ENCODE data around the gene TIFAB.

Gene TIFAB

GRCh38 chr5:135462304-135462703, 10.2 kb upstream of the TIFAB start:
- H3K4me3 ChIP-seq (ENCODE audit: insufficient read length, low read depth): no peak overlapping the region
- no peak overlapping the region for H3K9ac ChIP-seq (ENCODE audit: insufficient read length, low read depth)
- peaks cover 6% of the 10 kb centered on the region for H3K4me1 ChIP-seq (ENCODE audit: insufficient read depth, insufficient read length)
- no peaks in the 10 kb centered on the region for H3K36me3 ChIP-seq (ENCODE audit: insufficient read depth, insufficient read length, low read length)
- DNase-seq (ENCODE audit: low read depth, low spot score): peak; percentile 67
- no peak for TF ChIP-seq YY1 (IDR thresholded peaks at IDR 0.05; ENCODE audit: insufficient read depth, insufficient read length)
- TF ChIP-seq SUZ12 (IDR thresholded peaks at IDR 0.05; ENCODE audit: extremely low read depth, insufficient read depth, insufficient read length): no peak
- TF ChIP-seq ZNF274 (IDR thresholded peaks at IDR 0.05; ENCODE audit: low read depth, low read length): no peak
- H3K27me3 ChIP-seq (ENCODE audit: insufficient read depth, insufficient read length): peaks cover 66% of the 10 kb centered on the region
- no peaks in the 10 kb centered on the region; the same call in 1 of the 2 replicates for H3K9me3 ChIP-seq (ENCODE audit: insufficient read depth, low read length)

- Histone ChIP-seq H3K9me3 (ENCODE audit: insufficient read depth, low read length) (no peaks in the 10 kb centered on the region; the same call in 1 of the 2 replicates), H3K36me3 (ENCODE audit: insufficient read depth, insufficient read length, low read length) (no peaks in the 10 kb centered on the region), H3K27me3 (ENCODE audit: insufficient read depth, insufficient read length) (peaks cover 59% of the 10 kb centered on the region), H3K4me1 (ENCODE audit: insufficient read depth, insufficient read length) (peaks cover under 1% of the 10 kb centered on the region), H3K4me3 (ENCODE audit: insufficient read length, low read depth) (no peak overlapping the region), H3K9ac (ENCODE audit: insufficient read length, low read depth) (no peak overlapping the region)
- DNase-seq (ENCODE audit: low read depth, low spot score): no peak
- TF ChIP-seq ZNF274 (IDR thresholded peaks at IDR 0.05; ENCODE audit: low read depth, low read length) (no peak), YY1 (IDR thresholded peaks at IDR 0.05; ENCODE audit: insufficient read depth, insufficient read length) (no peak), SUZ12 (IDR thresholded peaks at IDR 0.05; ENCODE audit: extremely low read depth, insufficient read depth, insufficient read length) (no peak)
Observed at GRCh38 chr5:135461481-135462151, 9.5 kb upstream of the TIFAB start.

- DNase-seq (ENCODE audit: low read depth, low spot score): no peak
- TF ChIP-seq ZNF274 (IDR thresholded peaks at IDR 0.05; ENCODE audit: low read depth, low read length) (no peak), SUZ12 (IDR thresholded peaks at IDR 0.05; ENCODE audit: extremely low read depth, insufficient read depth, insufficient read length) (no peak), YY1 (IDR thresholded peaks at IDR 0.05; ENCODE audit: insufficient read depth, insufficient read length) (no peak)
- no peaks in the 10 kb centered on the region for H3K4me1 ChIP-seq (ENCODE audit: insufficient read depth, insufficient read length)
- no peaks in the 10 kb centered on the region for H3K36me3 ChIP-seq (ENCODE audit: insufficient read depth, insufficient read length, low read length)
- H3K4me3 ChIP-seq (ENCODE audit: insufficient read length, low read depth): no peak overlapping the region
- H3K9me3 ChIP-seq (ENCODE audit: insufficient read depth, low read length): no peaks in the 10 kb centered on the region; the same call in 1 of the 2 replicates
- H3K9ac ChIP-seq (ENCODE audit: insufficient read length, low read depth): no peak overlapping the region
- peaks cover 47% of the 10 kb centered on the region for H3K27me3 ChIP-seq (ENCODE audit: insufficient read depth, insufficient read length)
Observed at GRCh38 chr5:135460246-135461033, 8.3 kb upstream of the TIFAB start.

- TF ChIP-seq YY1 (IDR thresholded peaks at IDR 0.05; ENCODE audit: insufficient read depth, insufficient read length) (no peak), ZNF274 (IDR thresholded peaks at IDR 0.05; ENCODE audit: low read depth, low read length) (no peak), SUZ12 (IDR thresholded peaks at IDR 0.05; ENCODE audit: extremely low read depth, insufficient read depth, insufficient read length) (no peak)
- Histone ChIP-seq H3K36me3 (ENCODE audit: insufficient read depth, insufficient read length, low read length) (no peaks in the 10 kb centered on the region), H3K27me3 (ENCODE audit: insufficient read depth, insufficient read length) (peaks cover 32% of the 10 kb centered on the region), H3K9ac (ENCODE audit: insufficient read length, low read depth) (no peak overlapping the region), H3K9me3 (ENCODE audit: insufficient read depth, low read length) (no peaks in the 10 kb centered on the region; the same call in 1 of the 2 replicates), H3K4me3 (ENCODE audit: insufficient read length, low read depth) (no peak overlapping the region), H3K4me1 (ENCODE audit: insufficient read depth, insufficient read length) (no peaks in the 10 kb centered on the region)
- no peak for DNase-seq (ENCODE audit: low read depth, low spot score)
Observed at GRCh38 chr5:135458921-135459331, 6.8 kb upstream of the TIFAB start.

GRCh38 chr5:135458356-135458755, 6.2 kb upstream of the TIFAB start:
- TF ChIP-seq YY1 (IDR thresholded peaks at IDR 0.05; ENCODE audit: insufficient read depth, insufficient read length) (no peak), ZNF274 (IDR thresholded peaks at IDR 0.05; ENCODE audit: low read depth, low read length) (no peak), SUZ12 (IDR thresholded peaks at IDR 0.05; ENCODE audit: extremely low read depth, insufficient read depth, insufficient read length) (no peak)
- Histone ChIP-seq H3K27me3 (ENCODE audit: insufficient read depth, insufficient read length) (peaks cover 26% of the 10 kb centered on the region), H3K4me1 (ENCODE audit: insufficient read depth, insufficient read length) (no peaks in the 10 kb centered on the region), H3K9ac (ENCODE audit: insufficient read length, low read depth) (no peak overlapping the region), H3K4me3 (ENCODE audit: insufficient read length, low read depth) (no peak overlapping the region), H3K9me3 (ENCODE audit: insufficient read depth, low read length) (no peaks in the 10 kb centered on the region; the same call in 1 of the 2 replicates), H3K36me3 (ENCODE audit: insufficient read depth, insufficient read length, low read length) (no peaks in the 10 kb centered on the region)
- DNase-seq (ENCODE audit: low read depth, low spot score): no peak

GRCh38 chr5:135457424-135458071, 5.4 kb upstream of the TIFAB start:
- TF ChIP-seq SUZ12 (IDR thresholded peaks at IDR 0.05; ENCODE audit: extremely low read depth, insufficient read depth, insufficient read length) (no peak), YY1 (IDR thresholded peaks at IDR 0.05; ENCODE audit: insufficient read depth, insufficient read length) (no peak), ZNF274 (IDR thresholded peaks at IDR 0.05; ENCODE audit: low read depth, low read length) (no peak)
- no peaks in the 10 kb centered on the region for H3K9me3 ChIP-seq (ENCODE audit: insufficient read depth, low read length)
- no peaks in the 10 kb centered on the region for H3K36me3 ChIP-seq (ENCODE audit: insufficient read depth, insufficient read length, low read length)
- no peak overlapping the region for H3K9ac ChIP-seq (ENCODE audit: insufficient read length, low read depth)
- no peaks in the 10 kb centered on the region for H3K4me1 ChIP-seq (ENCODE audit: insufficient read depth, insufficient read length)
- H3K27me3 ChIP-seq (ENCODE audit: insufficient read depth, insufficient read length): peaks cover 21% of the 10 kb centered on the region
- no peak overlapping the region for H3K4me3 ChIP-seq (ENCODE audit: insufficient read length, low read depth)
- DNase-seq (ENCODE audit: low read depth, low spot score): peak; percentile 43
